ENCODE data around the gene DHX15. TPM values are rescaled to one million over a fixed set of nuclear protein-coding genes. Genes with fewer than 3 reads are reported as not detected.

DHX15 gene
- total RNA-seq, 1 donor from 2014 or later, result 181 TPM

DNA sequence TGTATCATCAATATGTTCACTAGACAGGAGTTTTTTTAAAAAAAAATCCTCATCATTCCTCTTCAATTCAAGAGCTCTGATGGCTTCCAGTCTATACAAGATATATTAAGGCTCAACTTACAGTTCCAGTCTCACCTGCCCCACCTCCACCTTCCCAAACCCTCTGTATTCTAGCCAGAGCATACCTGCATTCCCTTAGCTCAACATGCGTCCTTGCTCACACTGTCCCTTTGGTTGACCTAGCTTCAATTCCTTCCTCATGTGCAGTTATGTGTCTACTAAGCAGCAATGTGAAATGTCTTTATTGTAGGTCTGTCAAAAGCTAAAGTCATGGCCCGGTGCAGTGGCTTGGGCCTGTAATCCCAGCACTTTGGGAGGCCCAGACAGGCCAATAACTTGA lies 10.8 kb downstream of the DHX15 start:
- H3K27me3 ChIP-seq (ENCODE audit: control insufficient read depth, insufficient read depth, low read length), result no peaks in the 10 kb centered on the region
- no peak overlapping the region for H3K4me3 ChIP-seq (ENCODE audit: low read depth, low read length)
- FAIRE-seq (no peak), DNase-seq (ENCODE audit: low read depth) (no peak)
- H3K36me3 ChIP-seq (ENCODE audit: control insufficient read depth, insufficient read depth, low read length), result peaks cover 8% of the 10 kb centered on the region
- TF ChIP-seq CTCF (IDR thresholded peaks at IDR 0.05; ENCODE audit: insufficient read depth, low read length, severe bottlenecking), result no peak

GRCh38 chr4:24570574-24571236 lies 13.6 kb downstream of the DHX15 start:
- DNase-seq (ENCODE audit: low read depth) (peak; percentile 15), FAIRE-seq (no peak)
- Histone ChIP-seq H3K4me3 (ENCODE audit: low read depth, low read length) (no peak overlapping the region), H3K36me3 (ENCODE audit: control insufficient read depth, insufficient read depth, low read length) (peaks cover 8% of the 10 kb centered on the region), H3K27me3 (ENCODE audit: control insufficient read depth, insufficient read depth, low read length) (no peaks in the 10 kb centered on the region)
- no peak for TF ChIP-seq CTCF (IDR thresholded peaks at IDR 0.05; ENCODE audit: insufficient read depth, low read length, severe bottlenecking)

- Histone ChIP-seq H3K27me3 (ENCODE audit: control insufficient read depth, insufficient read depth, low read length) (no peaks in the 10 kb centered on the region), H3K4me3 (ENCODE audit: low read depth, low read length) (no peak overlapping the region), H3K36me3 (ENCODE audit: control insufficient read depth, insufficient read depth, low read length) (peaks cover 6% of the 10 kb centered on the region)
- DNase-seq (ENCODE audit: low read depth), result no peak
- no peak for FAIRE-seq
- TF ChIP-seq CTCF (IDR thresholded peaks at IDR 0.05; ENCODE audit: insufficient read depth, low read length, severe bottlenecking), result no peak
Observed at GRCh38 chr4:24570172-24570571, 14.2 kb downstream of the DHX15 start.

DNA sequence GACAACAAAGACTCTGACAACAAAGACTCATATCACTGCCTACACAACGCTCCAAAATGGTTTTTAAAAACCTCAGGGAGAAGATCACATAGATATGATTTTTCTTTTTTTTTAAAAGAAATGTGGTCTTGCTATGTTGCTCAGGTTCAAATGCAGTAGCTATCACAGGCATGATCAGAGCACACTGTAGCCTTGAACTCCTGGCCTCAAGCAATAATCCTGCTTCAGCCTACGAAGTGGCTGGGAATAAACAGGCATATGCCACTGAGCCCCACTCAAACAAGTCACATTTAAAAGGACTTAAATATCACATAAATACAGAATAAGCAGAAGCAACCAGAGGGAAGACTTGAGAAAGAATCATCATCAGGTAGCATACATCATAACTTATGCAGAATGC lies 14.7 kb downstream of the DHX15 start:
- no peak overlapping the region for H3K4me3 ChIP-seq (ENCODE audit: low read depth, low read length)
- peaks cover 6% of the 10 kb centered on the region for H3K36me3 ChIP-seq (ENCODE audit: control insufficient read depth, insufficient read depth, low read length)
- DNase-seq (ENCODE audit: low read depth) (no peak), FAIRE-seq (no peak)
- H3K27me3 ChIP-seq (ENCODE audit: control insufficient read depth, insufficient read depth, low read length), result no peaks in the 10 kb centered on the region
- no peak for TF ChIP-seq CTCF (IDR thresholded peaks at IDR 0.05; ENCODE audit: insufficient read depth, low read length, severe bottlenecking)

GRCh38 chr4:24568425-24568824 lies 15.9 kb downstream of the DHX15 start:
- FAIRE-seq, result no peak
- no peak for DNase-seq (ENCODE audit: low read depth)
- no peak for TF ChIP-seq CTCF (IDR thresholded peaks at IDR 0.05; ENCODE audit: insufficient read depth, low read length, severe bottlenecking)
- Histone ChIP-seq H3K4me3 (ENCODE audit: low read depth, low read length) (no peak overlapping the region), H3K27me3 (ENCODE audit: control insufficient read depth, insufficient read depth, low read length) (no peaks in the 10 kb centered on the region), H3K36me3 (ENCODE audit: control insufficient read depth, insufficient read depth, low read length) (peaks cover 4% of the 10 kb centered on the region)

DNA sequence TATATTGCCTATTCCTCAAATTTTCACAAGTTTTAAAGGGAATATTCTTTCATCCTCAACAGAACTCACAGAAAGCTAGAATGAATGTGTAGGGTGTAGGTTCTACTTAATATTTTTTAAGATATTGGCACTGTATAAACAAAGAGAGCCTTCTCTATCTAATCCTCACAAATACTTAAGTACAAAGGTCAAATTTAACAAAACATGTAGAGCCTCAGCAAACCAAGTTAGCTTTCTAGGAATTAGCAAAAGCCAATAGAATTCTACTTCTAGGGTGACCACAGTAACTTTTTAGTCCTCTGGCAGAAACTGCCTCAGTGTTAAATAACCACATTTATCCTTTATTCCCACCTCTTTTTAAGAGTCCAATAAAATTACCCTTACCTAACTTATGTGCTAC lies 19.3 kb downstream of the DHX15 start:
- H3K27me3 ChIP-seq (ENCODE audit: control insufficient read depth, insufficient read depth, low read length), result no peaks in the 10 kb centered on the region
- peaks cover 8% of the 10 kb centered on the region for H3K36me3 ChIP-seq (ENCODE audit: control insufficient read depth, insufficient read depth, low read length)
- TF ChIP-seq CTCF (IDR thresholded peaks at IDR 0.05; ENCODE audit: insufficient read depth, low read length, severe bottlenecking), result no peak
- DNase-seq (ENCODE audit: low read depth) (no peak), FAIRE-seq (no peak)
- H3K4me3 ChIP-seq (ENCODE audit: low read depth, low read length), result no peak overlapping the region
